Thymus (tissue), 11 donors: ENCODE data around the gene GEMIN5. TPM values are rescaled to one million over a fixed set of nuclear protein-coding genes. Genes with fewer than 3 reads are reported as not detected.
"Not testable (repeated sequence)": the region's sequence is repeated elsewhere in the genome, so short reads cannot be mapped to it uniquely, and the experiment has no call there.

Experiments
- DNase-seq, 9 donors: peaks; one replicate each; pipeline ENCODE4 v3.0.0-alpha.2; 2013; ENCODE audit warnings: low spot score in 9 of 9, low read depth in 6 of 9, missing footprints in 1 of 9
- H3K27ac ChIP-seq, 2 donors: one replicate each; pipeline ENCODE4 v1.5.1; 2013; ENCODE audit warnings: control low read depth in 1 of 2, low read depth in 1 of 2, low read length in 1 of 2, mild to moderate bottlenecking in 1 of 2, moderate library complexity in 1 of 2
- H3K27me3 ChIP-seq, 2 donors: one replicate each; pipeline ENCODE4 v1.5.1; 2013; ENCODE audit warnings: low read length in 1 of 2; ENCODE audit not compliant: control insufficient read depth in 2 of 2, insufficient read depth in 1 of 2
- H3K36me3 ChIP-seq, 2 donors: one replicate each; pipeline ENCODE4 v1.5.1; 2013; ENCODE audit warnings: low read length in 1 of 2, mild to moderate bottlenecking in 1 of 2, moderate library complexity in 1 of 2; ENCODE audit not compliant: control insufficient read depth in 2 of 2, insufficient read depth in 2 of 2
- H3K4me1 ChIP-seq, 2 donors: one replicate each; pipeline ENCODE4 v1.5.1; 2013; ENCODE audit warnings: low read length in 2 of 2; ENCODE audit not compliant: control insufficient read depth in 2 of 2, insufficient read depth in 2 of 2
- H3K4me3 ChIP-seq, 2 donors: one replicate each; pipeline ENCODE4 v1.5.1; 2013; ENCODE audit warnings: low read length in 2 of 2, control low read depth in 1 of 2, mild to moderate bottlenecking in 1 of 2
- H3K9me3 ChIP-seq, 2 donors: one replicate each; pipeline ENCODE4 v1.5.1; 2013; ENCODE audit warnings: low read length in 1 of 2, mild to moderate bottlenecking in 1 of 2; ENCODE audit not compliant: control insufficient read depth in 2 of 2, insufficient read depth in 1 of 2
- WGBS: extraction: QIAGEN DNeasy Blood & Tissue Kit; methylation state at CpG from one replicate; pipeline ENCODE4 v1.1.7; 2013; 5-methylcytosine and 5-hydroxymethylcytosine counted together
- polyA plus RNA-seq: library from polyadenylated mRNA; stranded (reverse); fragments of 200-250 nt; gene quantifications from one replicate; pipeline ENCODE4 v1.2.3, GENCODE V29; 2013
- total RNA-seq: library from RNA; stranded (reverse); fragments of 120-200 nt; gene quantifications from one replicate; pipeline ENCODE4 v1.2.4, GENCODE V29; 2013
- donor health status: healthy.

Gene GEMIN5
- total and polyA plus RNA-seq, 2 donors = 5.3 to 12.8 TPM

GRCh38 chr5:154947778-154948177 is 9.8 kb upstream of the GEMIN5 start:
- no peaks in the 10 kb centered on the region for H3K9me3 ChIP-seq
- H3K27ac ChIP-seq = no peak overlapping the region
- H3K36me3 ChIP-seq = peaks cover 0 to 5% of the 10 kb centered on the region in 2 donors
- WGBS = 98% methylated on average over 6 of the region's 6 CpGs
- no peak overlapping the region for H3K4me3 ChIP-seq
- no peak for DNase-seq
- H3K27me3 ChIP-seq = no peaks in the 10 kb centered on the region
- no peaks in the 10 kb centered on the region for H3K4me1 ChIP-seq

- Histone ChIP-seq H3K27ac (no peak overlapping the region), H3K4me3 (no peak overlapping the region), H3K36me3 (peaks cover 0 to 5% of the 10 kb centered on the region in 2 donors), H3K27me3 (no peaks in the 10 kb centered on the region), H3K9me3 (no peaks in the 10 kb centered on the region), H3K4me1 (peaks cover 0 to 2% of the 10 kb centered on the region in 2 donors)
- DNase-seq = peak in 1 of 9 donors; percentile 21
- WGBS = 97% methylated on average over 2 of the region's 2 CpGs
Measured at GRCh38 chr5:154945695-154946301, 7.8 kb upstream of the GEMIN5 start.

GRCh38 chr5:154944716-154945115 is 6.7 kb upstream of the GEMIN5 start:
- Histone ChIP-seq H3K4me1 (peaks cover 4 to 7% of the 10 kb centered on the region in 2 donors), H3K9me3 (no peaks in the 10 kb centered on the region), H3K27me3 (no peaks in the 10 kb centered on the region), H3K36me3 (peaks cover 0 to 5% of the 10 kb centered on the region in 2 donors), H3K4me3 (no peak overlapping the region), H3K27ac (no peak overlapping the region)
- DNase-seq = no peak

GRCh38 chr5:154943527-154943926 is 5.5 kb upstream of the GEMIN5 start:
- 98% methylated on average over 5 of the region's 5 CpGs for whole genome bisulfite sequencing
- Histone ChIP-seq H3K9me3 (no peaks in the 10 kb centered on the region), H3K36me3 (peaks cover 0 to 5% of the 10 kb centered on the region in 2 donors), H3K27me3 (no peaks in the 10 kb centered on the region), H3K27ac (no peak overlapping the region), H3K4me1 (peaks cover 4 to 8% of the 10 kb centered on the region in 2 donors), H3K4me3 (no peak overlapping the region)
- DNase-seq = no peak

- H3K27me3 ChIP-seq = no peaks in the 10 kb centered on the region
- peak within 1 kb of the TSS; percentile 70 to 91 for H3K4me3 ChIP-seq
- WGBS = 3% methylated on average over 40 of the region's 40 CpGs
- peak within 1 kb of the TSS; percentile 91 to 95 for H3K27ac ChIP-seq
- H3K9me3 ChIP-seq = no peaks in the 10 kb centered on the region
- peaks cover 13 to 21% of the 10 kb centered on the region in 2 donors for H3K4me1 ChIP-seq
- no peaks in the 10 kb centered on the region for H3K36me3 ChIP-seq
- peak; percentile 85 to 97 (median 93) for DNase-seq
Measured at GRCh38 chr5:154940772-154941620, 3.0 kb upstream of the GEMIN5 start, which contains the start of gene MRPL22. TSS of gene MRPL22 (plus strand) at chr5:154941073. CDS start at chr5:154941111, 38 bp downstream.

- Histone ChIP-seq H3K27ac (peak overlapping the region; percentile 91 to 95), H3K4me1 (peaks cover 13 to 21% of the 10 kb centered on the region in 2 donors), H3K27me3 (no peaks in the 10 kb centered on the region), H3K36me3 (peaks cover 0 to 1% of the 10 kb centered on the region in 2 donors), H3K9me3 (no peaks in the 10 kb centered on the region), H3K4me3 (peak overlapping the region; percentile 70 to 91)
- 94% methylated on average over 9 of the region's 9 CpGs for WGBS
- DNase-seq = no peak
Measured at GRCh38 chr5:154940375-154940771, 2.4 kb upstream of the GEMIN5 start.

GRCh38 chr5:154939387-154939786 is 1.4 kb upstream of the GEMIN5 start:
- not testable (repeated sequence) for DNase-seq, H3K27ac ChIP-seq, H3K27me3 ChIP-seq, H3K9me3 ChIP-seq, H3K4me3 ChIP-seq, H3K36me3 ChIP-seq
- WGBS = 98% methylated on average over 5 of the region's 5 CpGs
- peaks cover 13 to 21% of the 10 kb centered on the region in 2 donors for H3K4me1 ChIP-seq

GRCh38 chr5:154937186-154937717 is 759 bp downstream of the GEMIN5 start:
- Histone ChIP-seq H3K4me1 (peaks cover 13 to 21% of the 10 kb centered on the region in 2 donors), H3K27ac (no peak overlapping the region), H3K27me3 (no peaks in the 10 kb centered on the region), H3K9me3 (no peaks in the 10 kb centered on the region), H3K36me3 (peaks cover 3 to 8% of the 10 kb centered on the region in 2 donors), H3K4me3 (peak overlapping the region; percentile 72 to 75)
- no peak for DNase-seq
- WGBS = 44% methylated on average over 11 of the region's 11 CpGs

GRCh38 chr5:154934881-154935280 is 3.1 kb downstream of the GEMIN5 start:
- Histone ChIP-seq H3K27me3 (no peaks in the 10 kb centered on the region), H3K9me3 (no peaks in the 10 kb centered on the region), H3K27ac (no peak overlapping the region), H3K36me3 (peaks cover 3 to 18% of the 10 kb centered on the region in 2 donors), H3K4me1 (peaks cover 9 to 13% of the 10 kb centered on the region in 2 donors), H3K4me3 (no peak overlapping the region)
- no peak for DNase-seq
